ENCODE data around the gene FADS3. TPM values are rescaled to one million over a fixed set of nuclear protein-coding genes. Genes with fewer than 3 reads are reported as not detected.

FADS3 gene
- total RNA-seq, 1 donor from 2014 or later = 255 TPM

GRCh38 chr11:61837411-61838005 is 53.8 kb downstream of the FADS3 start:
- Mint-ChIP-seq H3K4me1 (ENCODE audit: low read depth) (peaks cover 34% of the 10 kb centered on the region), H3K36me3 (ENCODE audit: low read depth) (peaks cover 33% of the 10 kb centered on the region), H3K9me3 (ENCODE audit: low read depth) (no peaks in the 10 kb centered on the region), H3K27me3 (ENCODE audit: low read depth) (no peaks in the 10 kb centered on the region), H3K27ac (ENCODE audit: unreplicated experiment) (no peak overlapping the region), H3K4me3 (ENCODE audit: unreplicated experiment) (no peak overlapping the region)
- TF ChIP-seq, protein P1, sequence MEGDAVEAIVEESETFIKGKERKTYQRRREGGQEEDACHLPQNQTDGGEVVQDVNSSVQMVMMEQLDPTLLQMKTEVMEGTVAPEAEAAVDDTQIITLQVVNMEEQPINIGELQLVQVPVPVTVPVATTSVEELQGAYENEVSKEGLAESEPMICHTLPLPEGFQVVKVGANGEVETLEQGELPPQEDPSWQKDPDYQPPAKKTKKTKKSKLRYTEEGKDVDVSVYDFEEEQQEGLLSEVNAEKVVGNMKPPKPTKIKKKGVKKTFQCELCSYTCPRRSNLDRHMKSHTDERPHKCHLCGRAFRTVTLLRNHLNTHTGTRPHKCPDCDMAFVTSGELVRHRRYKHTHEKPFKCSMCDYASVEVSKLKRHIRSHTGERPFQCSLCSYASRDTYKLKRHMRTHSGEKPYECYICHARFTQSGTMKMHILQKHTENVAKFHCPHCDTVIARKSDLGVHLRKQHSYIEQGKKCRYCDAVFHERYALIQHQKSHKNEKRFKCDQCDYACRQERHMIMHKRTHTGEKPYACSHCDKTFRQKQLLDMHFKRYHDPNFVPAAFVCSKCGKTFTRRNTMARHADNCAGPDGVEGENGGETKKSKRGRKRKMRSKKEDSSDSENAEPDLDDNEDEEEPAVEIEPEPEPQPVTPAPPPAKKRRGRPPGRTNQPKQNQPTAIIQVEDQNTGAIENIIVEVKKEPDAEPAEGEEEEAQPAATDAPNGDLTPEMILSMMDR (IDR thresholded peaks at IDR 0.05) = no peak
- DNase-seq (ENCODE audit: low spot score) = peak; percentile 53

GRCh38 chr11:61836193-61836592 is 55.2 kb downstream of the FADS3 start:
- peaks cover 27% of the 10 kb centered on the region for H3K36me3 Mint-ChIP-seq (ENCODE audit: low read depth)

GRCh38 chr11:61834278-61835048 is 56.9 kb downstream of the FADS3 start:
- H3K36me3 Mint-ChIP-seq (ENCODE audit: low read depth) = peaks cover 13% of the 10 kb centered on the region
- TF ChIP-seq, protein P1 (IDR thresholded peaks at IDR 0.05) = no peak
- H3K9me3 Mint-ChIP-seq (ENCODE audit: low read depth) = no peaks in the 10 kb centered on the region
- peak overlapping the region; percentile 95 for H3K27ac Mint-ChIP-seq (ENCODE audit: unreplicated experiment)
- no peak overlapping the region for H3K4me3 Mint-ChIP-seq (ENCODE audit: unreplicated experiment)
- peaks cover 60% of the 10 kb centered on the region for H3K4me1 Mint-ChIP-seq (ENCODE audit: low read depth)
- no peaks in the 10 kb centered on the region for H3K27me3 Mint-ChIP-seq (ENCODE audit: low read depth)
- peak; percentile 59 for DNase-seq (ENCODE audit: low spot score)

More at GRCh38 chr11:61836193-61836592, 55.2 kb downstream of the FADS3 start:
- no peaks in the 10 kb centered on the region for H3K9me3 Mint-ChIP-seq (ENCODE audit: low read depth)
- no peaks in the 10 kb centered on the region for H3K27me3 Mint-ChIP-seq (ENCODE audit: low read depth)
- no peak overlapping the region for H3K4me3 Mint-ChIP-seq (ENCODE audit: unreplicated experiment)
- no peak overlapping the region for H3K27ac Mint-ChIP-seq (ENCODE audit: unreplicated experiment)
- TF ChIP-seq, protein P1 (IDR thresholded peaks at IDR 0.05) = no peak
- DNase-seq (ENCODE audit: low spot score) = no peak
- peaks cover 43% of the 10 kb centered on the region for H3K4me1 Mint-ChIP-seq (ENCODE audit: low read depth)

GRCh38 chr11:61833926-61834277 is 57.4 kb downstream of the FADS3 start:
- H3K9me3 Mint-ChIP-seq (ENCODE audit: low read depth) = no peaks in the 10 kb centered on the region
- peaks cover 64% of the 10 kb centered on the region for H3K4me1 Mint-ChIP-seq (ENCODE audit: low read depth)
- peak overlapping the region; percentile 95 for H3K27ac Mint-ChIP-seq (ENCODE audit: unreplicated experiment)
- TF ChIP-seq, protein P1 (IDR thresholded peaks at IDR 0.05) = no peak
- no peak overlapping the region for H3K4me3 Mint-ChIP-seq (ENCODE audit: unreplicated experiment)
- H3K36me3 Mint-ChIP-seq (ENCODE audit: low read depth) = peaks cover 9% of the 10 kb centered on the region
- no peaks in the 10 kb centered on the region for H3K27me3 Mint-ChIP-seq (ENCODE audit: low read depth)
- no peak for DNase-seq (ENCODE audit: low spot score)

- Mint-ChIP-seq H3K4me3 (ENCODE audit: unreplicated experiment) (no peak overlapping the region), H3K27me3 (ENCODE audit: low read depth) (no peaks in the 10 kb centered on the region), H3K27ac (ENCODE audit: unreplicated experiment) (peak overlapping the region; percentile 95), H3K4me1 (ENCODE audit: low read depth) (peaks cover 64% of the 10 kb centered on the region), H3K9me3 (ENCODE audit: low read depth) (no peaks in the 10 kb centered on the region), H3K36me3 (ENCODE audit: low read depth) (peaks cover 5% of the 10 kb centered on the region)
- DNase-seq (ENCODE audit: low spot score) = no peak
- TF ChIP-seq, protein P1 (IDR thresholded peaks at IDR 0.05) = no peak
These were observed 57.9 kb downstream of the FADS3 start for GRCh38 chr11:61833471-61833870.

All from chondrocyte (in vitro differentiated cells).